DND-41 (cell line): ENCODE measurements around the gene DALRD3.

Experiments
- CTCF ChIP-seq: IDR thresholded peaks from 2 replicates; pipeline ENCODE4 v1.5.1; 2012; ENCODE audit warnings: borderline replicate concordance, low read length, moderate library complexity, mild to moderate bottlenecking; ENCODE audit not compliant: poor library complexity, severe bottlenecking; ENCODE audit errors: extremely low read depth
- EZH2 ChIP-seq: IDR thresholded peaks from 3 replicates; pipeline ENCODE4 v1.6.1; 2012; ENCODE audit warnings: borderline replicate concordance, low read depth, mild to moderate bottlenecking, moderate library complexity, low read length, inconsistent platforms; ENCODE audit not compliant: severe bottlenecking

GRCh38 chr3:48974076-48974864, 44.1 kb downstream of the DALRD3 start:
- TF ChIP-seq CTCF (no peak), EZH2 (no peak)
